CD4-positive, alpha-beta T cell treated with Interleukin-4 for 4 hours (primary cell): ENCODE results near the gene CSNK2A3.
"Not testable (repeated sequence)": the region's sequence is repeated elsewhere in the genome, so short reads cannot be mapped to it uniquely, and the experiment has no call there.

Experiments
- DNase-seq: peaks from one replicate; pipeline ENCODE4 v3.0.0-alpha.2; 2020

CSNK2A3 gene

DNA sequence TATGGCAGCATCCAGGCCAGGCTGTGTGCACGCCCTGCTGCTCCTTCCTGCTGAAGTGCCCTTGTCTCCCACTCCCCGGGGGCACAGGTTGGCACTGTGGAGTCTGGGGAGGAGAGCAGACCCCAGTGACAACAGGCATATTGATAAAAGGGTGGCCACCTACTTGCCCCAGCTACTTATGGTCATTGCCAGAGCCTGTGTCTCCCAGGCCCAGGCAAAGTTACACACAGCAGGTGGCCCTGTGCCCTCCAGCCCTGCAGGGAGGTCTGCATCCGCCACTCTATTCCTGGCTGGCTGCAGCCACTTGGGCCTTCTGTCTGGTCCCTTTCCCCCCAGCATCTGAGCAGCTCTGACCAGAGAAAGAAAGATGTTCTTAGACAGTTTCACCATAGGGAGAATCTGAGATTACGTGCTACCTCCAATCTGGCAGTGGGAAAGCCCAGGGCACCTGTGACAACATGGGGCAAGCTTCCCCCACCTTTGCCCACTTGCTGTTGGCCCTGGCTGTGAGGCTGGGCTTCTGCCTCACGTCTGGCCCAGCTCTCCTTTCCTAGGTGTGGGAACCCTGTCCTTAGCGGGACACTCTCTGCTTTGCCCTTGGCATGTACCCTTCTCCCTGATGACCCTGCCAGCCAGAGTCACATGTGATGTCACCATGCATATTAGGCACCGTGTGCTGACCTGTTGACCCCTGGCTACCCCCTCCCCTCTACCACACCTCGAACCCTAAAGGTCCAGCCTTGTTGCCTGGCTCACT, 25.3 kb upstream of the CSNK2A3 start:
- no peak for DNase-seq

DNA sequence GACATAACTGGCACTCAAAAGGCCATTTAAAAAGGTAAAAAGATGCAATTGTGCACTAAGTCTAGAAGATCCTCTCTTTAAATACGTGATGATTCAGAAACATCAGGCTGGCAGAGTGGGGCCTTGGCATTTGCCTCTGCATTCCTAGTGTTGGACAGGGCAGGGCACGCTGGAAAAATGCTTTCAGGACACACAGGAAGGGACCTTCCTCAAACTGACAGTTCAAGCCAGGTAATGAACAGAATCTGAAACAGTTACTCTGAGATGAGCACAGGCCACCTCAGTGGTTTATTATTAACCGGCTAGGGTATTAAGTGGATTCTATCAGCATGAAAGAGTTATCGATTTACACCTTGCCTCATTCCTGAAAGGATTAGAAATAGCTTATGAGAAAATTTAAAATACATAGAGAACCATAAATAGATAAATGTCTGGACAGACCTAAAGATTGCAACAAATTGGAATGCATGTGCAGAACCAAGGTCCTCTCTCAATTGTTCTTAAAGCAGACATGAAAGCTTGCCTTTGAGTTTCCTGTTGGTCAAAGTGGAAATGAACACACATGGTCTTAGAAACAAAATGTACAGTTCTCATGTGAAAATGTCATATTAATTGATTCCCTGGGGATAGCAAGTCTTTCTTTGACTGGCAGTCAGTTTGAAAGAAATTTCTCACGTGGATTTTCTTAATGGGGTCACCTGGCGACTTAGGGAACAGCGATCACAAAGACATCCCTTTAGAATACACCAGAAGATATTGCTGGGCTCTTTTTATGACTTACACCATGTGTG, 21.5 kb upstream of the CSNK2A3 start:
- DNase-seq, result no peak

DNA sequence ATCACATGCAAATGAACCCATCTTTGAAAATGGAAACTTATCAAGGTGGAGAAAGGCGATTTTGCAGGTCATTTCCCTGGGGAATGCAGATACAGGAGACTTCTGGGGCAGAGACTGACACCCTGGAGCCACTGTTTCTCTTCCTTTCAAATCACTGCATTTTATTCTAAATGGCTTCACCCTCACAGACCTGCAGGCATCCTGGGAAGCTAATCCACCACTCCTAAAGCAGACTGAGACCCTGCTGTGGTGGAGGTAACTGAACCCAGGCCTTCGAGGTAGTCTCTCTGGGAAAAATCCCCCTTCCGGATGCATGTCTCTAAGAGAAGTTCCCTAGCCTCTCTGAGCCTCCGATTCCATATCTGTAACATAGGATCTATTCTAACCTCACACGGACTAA, 20.9 kb upstream of the CSNK2A3 start:
- DNase-seq, result no peak

DNA sequence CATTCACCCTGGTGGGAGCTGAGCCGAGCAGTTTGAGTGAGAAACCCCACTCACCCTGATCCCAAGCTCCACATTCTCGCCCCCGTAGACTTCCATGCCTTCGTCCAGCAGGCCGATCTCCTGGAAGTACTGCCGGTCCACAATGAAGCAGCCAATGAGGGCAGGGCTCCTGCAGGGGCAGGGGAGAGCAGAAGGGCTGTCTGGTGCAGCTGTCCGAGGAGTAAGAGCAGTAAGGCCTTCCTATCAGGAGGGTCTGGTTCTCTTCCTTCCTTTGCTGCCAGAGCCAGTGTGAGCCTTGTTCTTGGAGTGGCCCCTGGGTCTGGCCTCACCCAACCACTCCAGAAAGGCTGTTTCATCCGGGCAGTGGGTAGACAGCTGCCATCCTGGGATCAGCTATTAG, 19.4 kb upstream of the CSNK2A3 start:
- no peak for DNase-seq

DNA sequence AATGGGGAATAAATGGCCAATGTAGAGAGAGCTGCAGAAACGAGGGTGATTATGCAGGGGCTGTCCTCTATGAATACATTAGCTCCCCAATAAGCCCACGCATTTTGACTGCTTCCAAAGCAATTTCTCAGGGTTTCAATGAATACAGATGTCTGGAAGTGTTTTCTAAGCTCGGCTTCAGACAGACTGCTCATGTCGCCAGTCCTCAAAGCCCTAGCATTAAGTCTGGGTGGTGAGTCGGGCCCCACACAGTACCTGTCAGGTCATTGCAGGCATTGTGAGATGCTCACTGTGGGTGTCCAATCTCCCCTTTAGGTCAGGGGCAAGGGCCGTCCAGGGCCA, 17.9 kb upstream of the CSNK2A3 start:
- no peak for DNase-seq

DNA sequence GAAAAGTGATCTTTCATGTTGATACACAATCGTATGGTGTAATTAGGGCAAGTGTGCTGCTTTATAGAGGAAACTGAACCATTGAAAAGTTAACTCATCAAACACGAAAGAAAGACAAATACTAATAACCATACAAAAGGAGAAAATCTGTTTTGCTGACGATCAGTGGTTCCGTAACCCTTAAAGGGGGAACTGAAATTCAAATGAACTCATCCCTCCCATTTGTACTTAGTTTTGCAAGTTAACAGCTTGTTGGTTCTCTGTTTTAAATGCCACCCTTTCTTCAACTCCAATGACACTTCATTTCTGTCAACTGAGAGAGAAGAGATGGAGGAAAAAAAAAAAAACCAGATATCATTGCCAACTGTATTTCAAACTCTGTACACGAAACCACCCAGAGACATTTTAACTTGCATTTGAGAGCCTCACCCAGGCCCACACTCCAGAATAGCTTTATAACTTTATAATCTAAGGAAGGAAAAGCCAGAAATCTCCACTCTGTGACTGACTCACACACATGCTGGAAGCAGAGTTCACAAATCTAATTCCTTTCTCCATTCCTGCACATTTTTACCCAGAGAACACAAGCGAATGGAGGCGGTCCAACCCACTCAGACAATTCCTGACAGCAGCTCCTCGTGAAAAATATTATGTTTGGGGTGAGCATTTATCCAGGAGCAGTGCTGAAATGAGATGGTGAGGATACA, 17.4 kb upstream of the CSNK2A3 start:
- DNase-seq, result no peak

DNA sequence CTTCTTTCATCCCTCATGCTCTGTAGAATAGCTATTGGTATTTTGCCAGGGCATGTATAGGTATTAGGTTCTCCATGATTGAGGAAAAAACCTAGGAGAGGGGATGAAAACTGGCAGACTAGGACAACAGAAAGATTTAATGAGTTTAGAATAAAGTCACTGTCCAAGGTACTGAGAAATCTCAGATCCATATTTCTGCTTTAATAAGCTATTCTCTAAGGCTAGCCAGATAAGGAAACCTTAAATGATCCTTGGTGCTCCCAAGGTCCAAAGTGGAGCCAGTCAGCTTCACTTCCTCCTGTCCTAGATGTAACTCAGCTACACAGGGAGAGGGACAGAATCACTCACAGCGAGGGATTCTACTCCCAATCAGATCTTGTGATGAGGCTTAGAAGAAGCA, 13.7 kb upstream of the CSNK2A3 start:
- no peak for DNase-seq

DNA sequence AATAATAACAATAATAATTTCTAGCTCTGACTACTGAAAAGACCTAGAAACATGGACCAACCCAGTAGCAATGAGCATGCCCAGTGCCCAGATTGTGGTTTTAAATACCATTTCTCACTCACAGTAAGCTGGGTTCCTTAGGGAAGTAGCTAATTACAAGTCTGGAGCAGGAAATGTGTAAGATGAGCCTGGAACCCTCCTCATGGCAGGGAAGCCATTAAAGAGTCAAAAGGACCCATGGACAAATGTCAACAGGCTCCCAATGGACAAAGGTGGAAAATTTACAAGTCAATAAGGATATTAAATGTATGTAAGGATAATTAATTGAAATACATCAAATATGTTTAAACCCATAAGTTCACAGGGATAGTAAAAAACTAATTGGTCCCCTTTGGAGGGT, 10.6 kb upstream of the CSNK2A3 start:
- no peak for DNase-seq

DNA sequence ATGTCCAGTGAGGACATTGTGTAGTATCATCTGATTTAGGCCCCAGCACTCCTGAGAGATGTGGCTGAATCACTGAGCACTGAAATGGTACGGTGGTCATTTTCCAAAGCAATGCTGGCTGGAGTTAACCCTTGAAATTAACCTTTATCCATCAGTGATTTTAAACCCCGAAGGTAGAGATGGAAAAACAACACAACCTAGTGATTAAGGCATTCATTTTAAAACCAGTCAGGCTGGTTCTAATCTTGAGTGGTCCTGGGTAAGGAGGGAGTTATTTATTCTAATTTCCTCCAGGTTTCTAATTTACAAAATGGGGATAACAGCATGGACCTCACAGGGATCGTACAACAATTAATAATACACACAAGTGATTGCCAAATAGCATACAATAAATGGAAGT, 6.6 kb upstream of the CSNK2A3 start:
- no peak for DNase-seq

DNA sequence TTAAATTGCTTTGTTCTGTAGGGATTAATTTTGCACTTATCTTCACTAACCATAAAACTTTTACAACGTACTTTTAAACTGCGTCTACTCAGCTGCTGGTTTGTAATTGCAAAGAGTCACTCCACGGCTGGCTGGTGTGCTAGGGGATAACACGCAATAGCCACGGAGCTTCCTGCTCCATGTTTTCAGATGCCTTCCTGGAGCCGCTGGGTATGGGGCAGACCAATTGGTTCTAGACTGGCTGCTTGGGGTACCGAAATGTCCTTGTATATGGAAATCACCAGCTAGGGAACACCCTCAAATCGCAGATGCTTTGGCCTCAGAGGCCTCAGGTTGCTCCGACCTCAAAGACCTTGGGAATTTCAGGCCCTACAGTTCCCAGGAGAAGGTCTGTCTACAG, 3.8 kb upstream of the CSNK2A3 start:
- no peak for DNase-seq

DNA sequence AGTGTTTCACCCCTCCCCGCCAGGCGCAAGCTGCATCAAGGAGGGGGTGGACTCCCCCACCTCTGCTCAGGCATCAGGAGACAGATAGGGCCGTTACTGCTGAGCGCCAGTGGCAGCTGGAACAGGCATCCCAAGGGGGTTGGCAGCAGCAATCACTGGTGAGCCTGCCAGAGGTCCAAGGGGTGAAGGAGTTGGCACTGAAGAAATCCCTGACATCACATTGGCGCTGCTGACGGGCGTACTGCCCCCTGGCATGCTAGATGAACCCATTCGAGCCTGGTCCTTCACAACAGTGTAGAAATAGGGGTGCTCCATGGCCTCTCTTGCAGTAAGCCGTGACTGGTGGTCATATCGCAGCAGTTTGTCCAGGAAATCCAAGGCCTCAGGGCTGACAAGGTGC, 1.2 kb downstream of the CSNK2A3 start:
- not testable (repeated sequence) for DNase-seq

DNA sequence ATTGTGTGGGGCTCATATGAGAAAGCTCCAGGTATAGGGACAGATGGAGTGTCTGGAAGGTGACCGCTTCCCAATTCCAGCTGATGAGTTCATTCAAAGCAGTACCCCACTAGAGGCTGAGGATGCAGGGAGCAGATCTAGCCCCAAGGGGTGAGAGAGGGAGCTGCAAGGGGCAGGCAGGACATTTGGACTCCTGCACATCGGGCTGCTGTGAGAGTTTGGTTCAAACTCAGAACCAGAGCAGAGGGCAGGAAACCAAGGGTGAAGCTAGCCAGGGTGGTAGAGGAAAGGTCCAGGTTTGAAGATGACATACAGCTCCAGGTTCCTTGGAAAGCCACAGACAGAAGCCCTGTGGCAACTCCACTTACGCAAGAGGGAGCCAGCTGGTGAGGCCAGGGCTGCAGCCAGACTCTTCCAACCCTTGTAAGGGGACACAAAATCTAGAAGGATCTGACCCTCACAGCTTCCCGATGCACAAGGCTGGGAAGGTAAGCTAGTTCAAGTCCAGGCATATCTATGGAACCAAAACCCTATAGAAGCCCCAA, 1.9 kb downstream of the CSNK2A3 start:
- no peak for DNase-seq

DNA sequence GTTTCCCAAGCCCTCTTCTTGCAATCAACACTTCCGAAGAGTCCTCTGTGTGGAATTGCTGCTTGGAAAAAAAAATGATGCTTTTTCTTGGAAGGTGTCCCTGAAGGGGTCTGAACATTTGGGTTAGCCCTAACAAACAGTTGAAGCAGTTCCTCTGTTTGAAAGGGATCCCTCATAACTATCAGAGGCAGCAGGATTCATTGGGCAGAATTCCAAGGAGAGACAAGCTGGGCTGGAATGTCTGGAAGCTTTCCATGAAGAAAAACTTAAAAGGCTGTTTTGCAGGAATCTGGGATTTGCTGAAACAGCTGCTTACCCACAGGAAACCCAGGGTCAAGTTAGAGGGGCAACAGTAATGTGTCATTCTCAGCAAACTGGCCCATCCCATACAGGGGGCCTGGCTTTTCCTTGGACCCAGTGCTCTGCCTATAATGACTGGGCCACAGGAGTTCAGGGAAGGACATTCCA, 3.1 kb downstream of the CSNK2A3 start:
- DNase-seq, result no peak

DNA sequence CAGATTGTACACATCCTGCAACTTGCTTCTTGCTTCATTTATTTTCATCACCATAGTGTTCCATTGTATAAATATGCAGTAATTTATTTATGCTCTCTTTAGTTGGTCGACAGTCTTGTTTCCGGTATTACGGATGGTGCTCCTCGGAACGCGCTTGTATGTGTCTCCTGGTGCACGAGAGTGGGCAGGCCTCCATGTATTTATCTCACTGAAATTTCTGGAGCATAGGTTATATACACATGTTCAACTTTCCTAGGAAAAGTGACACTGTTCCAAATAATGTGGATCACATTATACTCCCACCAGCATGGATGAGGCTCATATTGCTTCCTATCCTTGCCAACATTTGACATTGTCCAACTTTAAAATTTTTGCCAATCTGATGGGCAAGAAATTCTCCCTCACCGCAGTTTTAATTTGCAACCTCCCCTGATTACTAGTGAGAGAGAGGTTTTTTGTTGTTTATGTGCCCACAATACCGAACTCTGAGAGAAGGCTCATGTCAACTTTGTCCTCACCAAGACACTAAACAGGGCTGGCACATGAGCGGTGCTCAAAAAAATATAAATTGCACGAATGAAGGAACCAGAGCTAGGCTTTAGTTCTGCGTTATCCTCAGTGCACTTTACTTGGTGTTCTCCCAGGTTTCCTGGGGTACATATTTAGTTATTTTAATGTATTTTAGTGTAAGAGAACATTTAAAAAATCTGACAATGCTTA, 3.8 kb downstream of the CSNK2A3 start:
- no peak for DNase-seq

DNA sequence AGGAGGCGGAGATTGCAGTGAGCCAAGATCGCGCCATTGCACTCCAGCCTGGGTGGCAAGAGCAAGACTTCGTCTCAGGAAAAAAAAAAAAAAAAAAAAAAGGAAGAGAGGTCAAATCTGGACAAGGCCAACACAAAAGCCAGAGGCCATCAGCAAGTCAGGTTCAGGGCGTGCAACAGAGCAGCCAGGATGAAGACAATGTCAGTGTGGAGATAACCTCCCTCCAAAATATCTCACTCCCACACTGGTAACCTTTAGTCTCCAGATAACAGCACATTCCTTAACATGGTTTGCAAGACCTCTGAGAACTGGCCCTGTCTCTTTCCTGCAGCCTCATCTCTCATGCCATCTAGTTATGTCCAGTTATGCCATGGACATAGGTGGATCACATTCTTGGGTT, 4.7 kb downstream of the CSNK2A3 start:
- no peak for DNase-seq

DNA sequence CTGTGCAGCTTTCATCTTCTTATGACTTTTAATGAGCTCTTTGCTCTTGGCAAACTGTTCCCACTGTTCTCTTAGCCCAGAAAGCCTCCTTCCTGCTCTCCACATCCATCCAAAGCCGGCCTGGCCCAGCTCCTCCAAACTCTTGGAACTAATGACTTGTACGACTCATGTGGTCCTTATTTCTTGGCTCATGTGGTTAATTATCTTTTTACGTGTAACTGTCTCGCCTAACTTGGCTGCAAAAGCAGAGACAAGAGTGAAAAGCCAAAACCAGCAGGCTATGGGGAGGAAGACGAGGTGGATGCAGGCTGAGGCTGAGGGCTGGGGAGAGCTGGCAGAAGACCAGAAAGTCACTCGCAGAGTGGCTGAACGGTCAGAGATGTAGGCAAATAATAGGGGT, 5.5 kb downstream of the CSNK2A3 start:
- DNase-seq, result no peak

DNA sequence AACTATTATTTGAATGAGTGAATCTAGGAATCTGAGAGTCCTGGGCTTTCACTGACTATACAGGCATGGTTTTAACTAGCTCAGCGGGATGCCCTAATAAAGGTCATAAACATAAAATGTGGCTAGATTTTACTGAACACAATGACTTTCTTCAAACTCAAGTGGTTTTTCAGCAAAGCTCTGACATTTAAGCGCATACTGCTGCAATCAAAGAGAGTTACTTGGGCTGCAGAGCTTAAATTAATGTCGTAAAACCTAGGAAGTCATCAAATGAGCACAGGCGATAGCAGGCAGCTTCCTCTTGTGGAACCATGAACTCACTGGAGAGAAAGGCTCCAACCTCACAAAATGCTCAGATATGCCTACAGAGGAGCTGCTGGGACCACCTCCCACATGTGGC, 6.7 kb downstream of the CSNK2A3 start:
- no peak for DNase-seq

DNA sequence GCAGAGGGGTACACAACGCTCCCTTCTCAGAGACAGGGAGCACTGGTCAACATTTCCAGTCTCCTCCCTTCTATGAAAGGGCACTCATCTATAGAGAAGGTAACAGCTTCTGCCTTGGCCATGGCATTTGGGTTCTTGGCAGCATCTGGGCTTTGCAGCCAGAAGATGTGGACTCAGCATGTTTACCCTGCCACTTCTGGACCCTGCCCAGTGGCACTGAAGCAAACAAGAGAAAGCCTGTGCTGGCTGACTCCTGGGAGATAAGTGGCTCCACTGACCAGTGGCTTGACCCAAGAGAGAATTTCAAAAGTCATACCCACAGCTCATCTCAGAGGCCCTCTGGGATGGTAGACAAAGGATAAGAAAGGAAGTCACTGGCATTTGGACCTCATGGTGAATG, 8.0 kb downstream of the CSNK2A3 start:
- DNase-seq, result no peak

DNA sequence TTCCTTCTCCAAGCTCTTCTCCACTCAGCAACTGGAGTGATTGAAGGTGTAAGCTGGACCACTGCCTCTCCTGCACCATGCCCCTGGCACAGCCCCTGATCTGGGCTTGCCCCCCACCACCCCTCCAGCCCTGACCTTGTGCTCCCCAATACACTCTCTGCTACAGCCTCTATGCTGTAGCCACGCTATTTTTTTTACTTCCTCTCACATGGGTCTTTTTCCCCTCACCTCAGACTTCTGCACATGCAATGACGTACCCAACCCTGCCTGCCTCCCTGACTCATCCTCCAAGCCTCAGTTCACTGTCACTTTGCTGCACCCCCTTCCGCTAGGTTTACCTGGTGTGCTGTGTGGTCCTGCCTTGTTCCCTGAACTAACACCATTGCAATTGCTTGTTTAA, 9.0 kb downstream of the CSNK2A3 start:
- DNase-seq, result no peak

DNA sequence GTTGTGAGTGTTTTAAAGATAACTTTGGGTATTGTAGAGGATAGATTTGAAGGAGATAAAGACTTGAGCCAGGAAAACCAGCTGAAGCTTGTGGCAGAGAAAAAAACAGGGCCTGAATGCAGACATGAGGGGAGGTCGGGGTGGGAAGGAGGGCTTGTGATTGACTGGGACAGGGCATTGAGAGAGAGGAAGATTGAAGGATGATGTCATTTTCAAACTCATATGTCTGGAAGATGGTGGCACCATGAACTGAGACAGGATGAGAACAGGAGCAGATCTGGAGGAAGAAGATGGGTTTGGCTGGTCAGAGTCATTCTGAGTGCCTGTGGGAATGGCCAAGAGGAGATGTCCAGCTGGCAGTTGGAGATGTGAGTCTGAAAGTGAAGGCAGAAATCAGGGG, 14.7 kb downstream of the CSNK2A3 start:
- DNase-seq, result no peak

DNA sequence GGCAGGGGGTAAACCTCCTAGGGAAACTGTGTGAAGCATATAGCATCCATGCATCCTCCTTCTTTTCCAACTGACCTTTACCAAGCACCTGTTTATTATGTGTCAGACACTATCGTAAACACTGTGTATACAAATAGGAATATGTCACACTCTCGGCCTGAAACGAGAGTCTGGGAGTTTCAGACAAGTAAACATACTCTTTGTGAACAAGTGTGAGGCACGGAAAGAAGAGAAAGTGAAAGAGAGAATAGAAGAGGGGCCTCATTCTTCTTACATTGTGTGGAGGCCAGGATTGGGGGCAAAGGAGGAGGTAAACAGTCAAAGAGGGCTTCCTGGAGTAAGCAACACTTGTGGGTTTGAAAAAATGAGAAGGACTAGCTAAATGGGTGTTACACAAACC, 16.4 kb downstream of the CSNK2A3 start:
- DNase-seq, result no peak

DNA sequence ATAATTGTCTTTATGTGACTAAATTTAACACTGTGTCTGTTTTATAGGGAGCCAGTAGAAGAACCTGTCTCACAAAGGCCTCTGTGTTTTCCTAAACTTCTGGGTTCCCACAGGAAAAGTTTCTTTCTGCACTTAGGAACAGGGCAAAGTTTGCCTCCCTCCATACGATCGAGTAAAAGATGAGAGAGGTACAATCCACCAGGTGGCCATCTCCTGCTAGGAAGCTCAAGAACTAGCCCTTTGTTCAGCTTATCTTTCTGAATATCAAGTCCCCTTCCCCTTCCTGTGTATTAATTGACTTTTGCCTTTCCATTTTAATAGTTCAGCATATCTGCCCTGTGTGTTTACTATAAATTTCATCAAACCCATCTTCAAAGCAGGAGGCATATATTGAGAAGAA, 18.0 kb downstream of the CSNK2A3 start:
- DNase-seq, result no peak

DNA sequence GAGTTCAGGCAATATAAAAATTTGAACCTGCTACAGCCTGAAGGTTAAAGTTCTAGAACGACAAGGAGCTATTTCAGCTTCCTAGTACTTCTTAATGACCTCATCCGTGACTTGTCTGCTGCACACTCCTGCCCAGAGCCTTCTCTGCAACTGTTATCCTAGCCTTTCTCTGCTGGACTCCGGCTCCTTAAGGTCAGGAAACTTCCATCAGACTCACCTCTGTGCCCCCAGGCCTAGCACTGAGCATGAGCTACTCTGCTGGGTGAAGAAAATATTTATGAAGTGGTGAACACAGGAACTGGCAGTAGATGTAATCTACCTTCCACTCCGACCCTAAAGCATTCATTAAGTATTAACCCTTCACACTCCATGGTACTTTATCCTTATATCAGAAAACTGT, 18.4 kb downstream of the CSNK2A3 start:
- no peak for DNase-seq
